H7 (cell line): ENCODE measurements around the gene PIANP. TPM values are rescaled to one million over a fixed set of nuclear protein-coding genes. Genes with fewer than 3 reads are reported as not detected.

ENCODE experiments used
- DNase-seq: peaks from one replicate; pipeline ENCODE4 v3.0.0; 2012
- H3K27me3 ChIP-seq: 2 replicates; pipeline ENCODE4 v1.6.0; 2011; ENCODE audit warnings: mild to moderate bottlenecking, low read length; ENCODE audit not compliant: control insufficient read depth, insufficient read depth
- H3K36me3 ChIP-seq: replicated peaks from 2 replicates; pipeline ENCODE4 v1.5.1; 2011; ENCODE audit warnings: low read length; ENCODE audit not compliant: control insufficient read depth, insufficient read depth
- H3K4me3 ChIP-seq: 2 replicates; pipeline ENCODE4 v1.5.1; 2011; ENCODE audit warnings: low read depth, mild to moderate bottlenecking, control low read depth, low read length, moderate library complexity; ENCODE audit not compliant: insufficient read depth
- total RNA-seq: library from RNA; depleted of rRNA; stranded (reverse); fragments of >200 nt; shearing (Covaris generic); gene quantifications from 2 replicates; pipeline ENCODE4 v1.2.3, GENCODE V29; 2014

Gene PIANP
- total RNA-seq, 1 experiment from 2014 or later: 0.42 TPM

DNA sequence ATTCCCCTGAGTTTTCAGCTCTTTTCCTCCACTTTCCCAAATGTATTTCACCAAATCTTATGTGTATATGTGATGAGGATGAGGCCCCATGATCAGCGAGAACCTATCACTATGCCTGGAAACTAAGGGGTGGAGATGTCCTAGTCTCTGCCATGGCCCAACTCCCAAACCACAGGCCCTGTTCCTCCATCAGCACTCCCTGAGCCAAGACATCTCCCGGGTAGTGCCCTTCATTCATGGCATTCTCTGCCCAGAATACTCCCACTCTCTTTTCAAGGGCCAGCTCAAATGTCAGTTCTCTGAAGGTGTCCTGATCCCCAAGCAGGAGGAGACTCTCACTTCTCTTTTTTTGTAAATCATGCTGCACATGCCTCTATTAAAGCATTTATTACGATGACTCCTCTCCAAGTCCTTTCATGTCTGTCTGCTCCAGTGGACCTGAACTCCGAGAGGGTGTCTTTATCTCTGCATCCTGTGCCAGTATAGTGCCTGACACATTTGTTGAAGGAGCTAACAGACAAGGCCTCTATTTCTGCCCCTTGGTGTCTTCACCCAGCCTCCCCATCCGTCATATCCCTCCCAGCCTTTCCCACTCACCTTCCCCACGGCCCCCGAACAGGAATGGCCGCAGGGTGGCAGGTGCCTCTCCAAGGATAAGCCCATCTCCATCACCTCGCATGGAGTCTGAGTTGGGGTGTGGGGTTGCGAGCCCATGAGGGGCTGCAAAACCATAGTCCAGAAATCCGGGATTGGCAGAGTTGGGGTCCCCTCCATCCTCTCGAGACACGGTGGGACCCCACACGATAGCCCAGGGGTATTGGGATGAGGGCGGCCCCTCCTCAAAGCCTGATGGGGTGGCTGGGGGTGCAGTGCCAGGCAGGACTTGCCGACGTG lies 3.7 kb downstream of the PIANP start:
- Histone ChIP-seq H3K27me3 (peaks cover 26% of the 10 kb centered on the region), H3K4me3 (no peak overlapping the region), H3K36me3 (no peaks in the 10 kb centered on the region; the same call in 1 of the 2 replicates)
- DNase-seq: no peak

- H3K27me3 ChIP-seq: peaks cover 15% of the 10 kb centered on the region
- peak; percentile 19 for DNase-seq
- H3K36me3 ChIP-seq: no peaks in the 10 kb centered on the region; the same call in 1 of the 2 replicates
- no peak overlapping the region for H3K4me3 ChIP-seq
These were observed 5.1 kb downstream of the PIANP start for GRCh38 chr12:6695313-6696045.

- Histone ChIP-seq H3K27me3 (peaks cover 8% of the 10 kb centered on the region), H3K36me3 (no peaks in the 10 kb centered on the region; the same call in 1 of the 2 replicates), H3K4me3 (no peak overlapping the region)
- DNase-seq: no peak
These were observed 5.9 kb downstream of the PIANP start for GRCh38 chr12:6694701-6695100.

DNA sequence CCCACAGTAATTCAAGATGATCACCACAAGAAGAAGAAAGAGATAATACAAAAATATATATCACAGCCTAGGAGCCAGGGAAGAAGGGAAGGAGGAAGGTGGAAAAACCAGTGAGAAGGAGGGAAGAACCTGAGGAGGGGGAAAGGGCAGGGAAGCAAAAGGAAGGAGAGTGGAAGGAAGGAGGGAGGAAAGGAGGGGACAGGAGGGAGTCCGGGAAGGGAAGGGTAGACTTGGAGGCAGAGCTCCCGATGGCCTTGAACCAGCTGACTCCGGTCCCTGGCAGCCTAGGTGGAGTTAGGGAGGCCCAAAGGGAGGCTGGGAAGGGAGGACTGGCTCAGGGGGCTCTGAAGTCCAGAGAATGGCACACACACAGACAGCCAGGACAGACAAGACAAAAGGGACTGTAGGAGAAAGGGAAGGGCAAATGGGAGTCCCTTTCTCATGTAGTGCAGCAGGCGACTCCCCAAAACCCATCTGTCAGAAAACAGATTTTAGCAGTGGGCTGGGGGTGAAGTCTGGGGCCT lies 6.7 kb downstream of the PIANP start:
- no peak overlapping the region for H3K4me3 ChIP-seq
- no peak for DNase-seq

DNA sequence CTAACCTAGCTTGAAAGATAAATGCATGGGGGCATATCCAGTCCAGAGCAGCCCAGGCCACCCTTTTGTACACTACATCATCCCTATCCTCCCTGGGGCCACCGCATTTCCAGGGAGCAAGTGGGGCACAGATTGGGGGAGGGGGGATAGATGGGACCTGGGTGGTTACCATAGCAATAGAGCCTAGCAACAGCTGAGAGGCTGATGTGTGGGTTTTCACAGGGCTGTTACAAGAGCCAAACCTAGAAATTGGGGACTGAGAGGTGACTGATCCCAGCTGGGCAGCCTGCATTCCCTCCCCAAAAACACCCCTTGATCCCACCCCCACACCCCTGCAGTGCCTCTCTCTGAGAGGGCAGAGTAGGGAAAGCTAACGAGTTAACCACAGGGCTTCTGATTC lies 7.7 kb downstream of the PIANP start:
- H3K4me3 ChIP-seq: no peak overlapping the region
- no peaks in the 10 kb centered on the region; the same call in 1 of the 2 replicates for H3K36me3 ChIP-seq
- no peak for DNase-seq

More for the DNA sequence above, 6.7 kb downstream of the PIANP start:
- H3K27me3 ChIP-seq: peaks cover under 1% of the 10 kb centered on the region; the same call in 1 of the 2 replicates
- no peaks in the 10 kb centered on the region; the same call in 1 of the 2 replicates for H3K36me3 ChIP-seq

GRCh38 chr12:6691473-6691872 lies 9.1 kb downstream of the PIANP start:
- Histone ChIP-seq H3K4me3 (no peak overlapping the region), H3K27me3 (no peaks in the 10 kb centered on the region), H3K36me3 (no peaks in the 10 kb centered on the region; the same call in 1 of the 2 replicates)
- DNase-seq: no peak

More for the DNA sequence above, 7.7 kb downstream of the PIANP start:
- H3K27me3 ChIP-seq: no peaks in the 10 kb centered on the region

DNA sequence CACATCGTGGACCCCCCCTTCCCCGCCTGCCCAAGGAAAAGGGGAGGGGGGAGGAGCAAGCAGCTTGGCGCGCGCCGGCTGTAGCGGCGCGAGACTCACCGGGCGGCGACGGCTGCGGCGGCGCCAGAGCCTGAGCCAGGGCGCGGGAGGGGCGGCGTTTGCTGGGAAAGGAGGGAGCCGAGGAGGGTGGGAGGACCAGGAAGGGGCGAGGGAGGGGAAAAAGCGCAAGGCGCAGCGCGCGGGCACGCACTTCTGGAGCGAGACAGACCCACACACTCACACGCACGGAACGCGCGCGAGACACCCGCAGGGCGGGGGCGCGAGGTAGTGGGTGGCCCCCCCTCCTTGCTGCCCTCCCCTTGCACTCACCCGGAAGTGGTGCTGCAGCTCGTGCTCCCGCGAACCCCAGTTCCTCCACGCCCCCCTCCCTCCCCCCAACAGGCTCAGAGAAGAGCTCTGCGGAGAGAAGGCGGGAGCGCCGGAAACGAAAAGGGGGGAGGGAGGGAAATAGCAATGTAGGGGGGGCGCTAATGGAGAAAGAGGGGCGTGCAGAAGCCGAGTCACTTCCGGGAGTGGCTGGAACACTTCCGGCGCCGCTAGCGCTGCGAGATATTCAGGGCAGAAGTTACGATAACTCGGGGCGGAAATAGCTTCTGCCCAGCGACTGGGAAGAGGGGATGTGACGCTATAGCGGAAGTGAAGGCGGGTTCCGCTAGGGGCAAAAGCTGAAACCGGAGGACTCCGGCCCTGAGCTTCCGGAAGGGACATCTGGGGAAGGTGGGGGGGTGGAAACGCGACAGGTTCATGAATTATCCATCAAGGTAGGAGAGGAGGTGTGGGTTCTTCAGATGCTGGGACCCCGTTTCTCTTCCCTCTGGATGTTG lies 11.4 kb downstream of the PIANP start, which contains the start of gene ZNF384:
TSS of gene ZNF384 (minus strand) at position 377 of the 884 bp plus-strand sequence. CDS start 9,855 bp downstream, outside the sequence.
- peak; percentile 94 for DNase-seq
- Histone ChIP-seq H3K4me3 (peak within 1 kb of the TSS; percentile 100), H3K27me3 (no peaks in the 10 kb centered on the region), H3K36me3 (peaks cover 1% of the 10 kb centered on the region; the same call in 1 of the 2 replicates)

DNA sequence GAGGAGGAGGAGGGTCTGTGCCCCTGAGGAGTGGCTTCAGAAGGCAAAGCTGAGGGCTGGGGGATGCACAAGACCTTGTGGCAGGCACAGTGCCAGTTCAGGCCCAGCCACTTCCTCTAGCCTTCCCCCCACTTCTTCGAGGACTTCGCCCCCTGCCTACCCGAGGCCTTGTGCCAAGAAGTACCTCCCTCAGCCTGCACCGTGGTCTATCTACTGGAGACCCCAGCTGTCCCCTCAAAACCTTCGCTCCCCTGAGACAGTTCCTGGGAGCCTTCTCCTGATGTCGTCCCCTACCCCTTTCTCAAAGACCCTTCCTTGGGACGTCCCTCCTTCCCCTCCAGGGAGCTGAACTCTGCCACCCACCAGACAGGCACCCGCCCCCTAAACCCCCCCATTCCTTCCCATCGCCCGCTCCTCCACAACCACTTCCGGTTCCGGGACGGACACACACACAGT lies 12.0 kb downstream of the PIANP start:
- no peaks in the 10 kb centered on the region for H3K27me3 ChIP-seq
- no peak for DNase-seq
- H3K4me3 ChIP-seq: peak overlapping the region; percentile 100
- peaks cover 1% of the 10 kb centered on the region; the same call in 1 of the 2 replicates for H3K36me3 ChIP-seq

- no peak for DNase-seq
- Histone ChIP-seq H3K4me3 (no peak overlapping the region), H3K27me3 (no peaks in the 10 kb centered on the region), H3K36me3 (peaks cover 1% of the 10 kb centered on the region; the same call in 1 of the 2 replicates)
These were observed 14.8 kb downstream of the PIANP start for GRCh38 chr12:6685814-6686213.

GRCh38 chr12:6684609-6685008 lies 16.0 kb downstream of the PIANP start:
- peak; percentile 59 for DNase-seq
- H3K36me3 ChIP-seq: peaks cover 1% of the 10 kb centered on the region; the same call in 1 of the 2 replicates
- no peak overlapping the region for H3K4me3 ChIP-seq
- H3K27me3 ChIP-seq: no peaks in the 10 kb centered on the region

DNA sequence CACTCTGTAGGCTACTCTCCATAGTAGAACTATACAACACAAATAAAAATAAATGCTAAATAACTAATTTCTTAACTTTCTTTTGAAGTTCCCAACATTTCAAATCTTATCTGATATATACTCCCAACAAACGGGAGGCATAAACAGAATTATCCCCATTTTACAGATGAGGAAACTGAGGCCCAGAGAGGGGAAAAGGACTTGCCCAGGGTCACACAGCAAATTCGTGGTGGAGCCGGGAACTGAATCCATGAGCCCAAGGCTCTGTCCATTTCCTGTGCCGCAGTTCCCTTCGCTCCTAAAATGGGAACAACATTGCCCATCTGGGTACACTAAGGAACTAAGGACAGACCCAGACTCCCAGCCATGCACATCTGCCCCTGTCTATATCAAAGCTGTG lies 23.7 kb downstream of the PIANP start:
- no peaks in the 10 kb centered on the region for H3K27me3 ChIP-seq
- DNase-seq: no peak
- H3K36me3 ChIP-seq: peaks cover 40% of the 10 kb centered on the region
- H3K4me3 ChIP-seq: no peak overlapping the region

GRCh38 chr12:6672143-6672542 lies 28.5 kb downstream of the PIANP start:
- Histone ChIP-seq H3K27me3 (no peaks in the 10 kb centered on the region), H3K36me3 (peaks cover 53% of the 10 kb centered on the region)

DNA sequence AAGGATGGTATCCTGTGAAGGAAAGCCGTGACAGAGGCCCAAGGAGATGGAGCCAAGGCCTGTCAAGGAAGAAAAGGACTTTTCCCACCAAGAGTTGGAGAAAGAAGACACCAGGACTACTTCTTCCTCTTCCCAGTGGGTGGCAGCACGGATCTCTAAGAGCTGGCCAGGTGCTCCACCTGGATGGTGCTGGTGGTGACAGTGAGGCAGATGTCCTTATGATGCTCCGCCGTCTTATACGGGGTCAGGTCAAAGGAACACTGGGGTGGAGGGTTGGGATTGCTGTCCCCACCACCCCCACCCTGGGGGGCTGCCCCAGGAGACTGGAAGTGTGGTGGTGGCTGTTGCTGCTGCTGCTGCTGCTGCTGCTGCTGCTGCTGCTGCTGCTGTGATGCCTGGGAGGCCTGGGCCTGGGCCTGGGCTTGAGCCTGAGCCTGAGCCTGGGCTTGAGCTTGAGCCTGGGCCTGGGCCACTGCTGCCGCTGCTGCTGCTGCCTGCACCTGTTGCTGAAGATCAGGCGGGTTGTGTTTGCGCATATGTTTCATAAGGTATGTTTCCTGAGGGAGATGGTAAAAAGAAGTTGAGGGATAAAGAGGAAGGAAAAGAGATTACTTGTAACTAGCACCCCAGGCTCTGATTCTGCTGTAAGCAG lies 32.9 kb downstream of the PIANP start:
- peak; percentile 58 for DNase-seq
- no peaks in the 10 kb centered on the region for H3K27me3 ChIP-seq
- H3K36me3 ChIP-seq: peaks cover 44% of the 10 kb centered on the region
- H3K4me3 ChIP-seq: no peak overlapping the region

More at GRCh38 chr12:6672143-6672542, 28.5 kb downstream of the PIANP start:
- no peak overlapping the region for H3K4me3 ChIP-seq
- no peak for DNase-seq
